GM19372 (cell line): Measurements from ENCODE around the gene CTNNA2.

Source experiments
- ATAC-seq: cut with Tn5 transposase; IDR thresholded peaks from one replicate; pipeline ENCODE4 v1.9.1; 2021; ENCODE audit warnings: mild to moderate bottlenecking, low read depth, moderate library complexity; ENCODE audit not compliant: unreplicated experiment

The CTNNA2 gene

GRCh38 chr2:79780781-79781180 lies 267.9 kb downstream of the CTNNA2 start:
- no peak for ATAC-seq

GRCh38 chr2:79782576-79783452 lies 270.0 kb downstream of the CTNNA2 start:
- ATAC-seq, result no peak

- ATAC-seq, result no peak
These were observed 276.3 kb downstream of the CTNNA2 start for GRCh38 chr2:79788952-79789651.

- ATAC-seq, result no peak
These were observed 277.0 kb downstream of the CTNNA2 start for GRCh38 chr2:79789811-79790210.

GRCh38 chr2:79792090-79792489 lies 279.2 kb downstream of the CTNNA2 start:
- ATAC-seq, result no peak

- no peak for ATAC-seq
These were observed 280.2 kb downstream of the CTNNA2 start for GRCh38 chr2:79793006-79793405.

GRCh38 chr2:79796641-79797040 lies 283.8 kb downstream of the CTNNA2 start:
- no peak for ATAC-seq

GRCh38 chr2:79798776-79799175 lies 285.9 kb downstream of the CTNNA2 start:
- ATAC-seq, result no peak

GRCh38 chr2:79799729-79800128 lies 286.9 kb downstream of the CTNNA2 start:
- ATAC-seq, result no peak

- no peak for ATAC-seq
These were observed 288.2 kb downstream of the CTNNA2 start for GRCh38 chr2:79801082-79801481.

- no peak for ATAC-seq
These were observed 304.4 kb downstream of the CTNNA2 start for GRCh38 chr2:79817288-79817687.

GRCh38 chr2:79820281-79820680 lies 307.4 kb downstream of the CTNNA2 start:
- ATAC-seq, result no peak

- ATAC-seq, result no peak
These were observed 309.3 kb downstream of the CTNNA2 start for GRCh38 chr2:79822136-79822535.

- ATAC-seq, result no peak
These were observed 311.4 kb downstream of the CTNNA2 start for GRCh38 chr2:79824086-79824786.

GRCh38 chr2:79827881-79828280 lies 315.0 kb downstream of the CTNNA2 start:
- ATAC-seq, result no peak

GRCh38 chr2:79830501-79830900 lies 317.6 kb downstream of the CTNNA2 start:
- no peak for ATAC-seq

- ATAC-seq, result no peak
These were observed 319.1 kb downstream of the CTNNA2 start for GRCh38 chr2:79831961-79832360.

- ATAC-seq, result no peak
These were observed 319.8 kb downstream of the CTNNA2 start for GRCh38 chr2:79832511-79833234.

- no peak for ATAC-seq
These were observed 320.5 kb downstream of the CTNNA2 start for GRCh38 chr2:79833235-79833878.

- no peak for ATAC-seq
These were observed 323.1 kb downstream of the CTNNA2 start for GRCh38 chr2:79835911-79836310.
